Stomach (tissue), 9 donors: ENCODE measurements around the gene DGKQ. TPM values are rescaled to one million over a fixed set of nuclear protein-coding genes. Genes with fewer than 3 reads are reported as not detected.
A peak's percentile ranks its signal among the peaks of the same experiment; 100 is the strongest.

Experiments
- DNase-seq, 2 donors: peaks; one replicate each; pipeline versions ENCODE4 v3.0.0 to v3.0.0-alpha.2; 2013 to 2019
- H3K27ac ChIP-seq, 5 donors: fragments of 200-600 bp in 4 of 5; sonication (generic) in 4 of 5; one replicate each; pipeline ENCODE4 v1.5.1; 2013 to 2019; ENCODE audit warnings: mild to moderate bottlenecking in 1 of 5, moderate library complexity in 1 of 5
- H3K27me3 ChIP-seq, 3 donors: fragments of 200-600 bp; sonication (generic); one replicate each; pipeline ENCODE4 v1.5.1; 2017 to 2019; ENCODE audit warnings: mixed run types in 1 of 3
- H3K36me3 ChIP-seq, 4 donors: fragments of 200-600 bp; sonication (generic); 1 replicate in 3 of 4; 2 replicates in 1 of 4; pipeline ENCODE4 v1.5.1; 2016 to 2019
- H3K4me1 ChIP-seq, 4 donors: fragments of 200-600 bp; sonication (generic); one replicate each; pipeline ENCODE4 v1.5.1; 2016 to 2019
- H3K4me3 ChIP-seq, 4 donors: fragments of 200-600 bp; sonication (generic) in 3 of 4; one replicate each; pipeline ENCODE4 v1.5.1; 2016 to 2019; ENCODE audit warnings: mild to moderate bottlenecking in 1 of 4
- H3K9me3 ChIP-seq, 4 donors: fragments of 200-600 bp; sonication (generic); one replicate each; pipeline ENCODE4 v1.5.1; 2016 to 2019
- CTCF ChIP-seq, 7 experiments: fragments of 450-650 bp in 4 of 7; fragments of 200-600 bp in 3 of 7; sonication (generic) in 3 of 7; IDR thresholded peaks; one replicate each; pipeline ENCODE4 v1.5.1; 2016 to 2019; ENCODE audit warnings: antibody characterized with exemption in 7 of 7, control low read depth in 2 of 7, mild to moderate bottlenecking in 1 of 7
- EP300 ChIP-seq: sonication (generic); formaldehyde crosslinking; IDR thresholded peaks from one replicate; pipeline ENCODE4 v1.6.1; 2017; ENCODE audit warnings: antibody characterized with exemption
- POLR2A ChIP-seq, 4 donors: fragments of 450-650 bp; IDR thresholded peaks; one replicate each; pipeline ENCODE4 v1.6.1; 2016; ENCODE audit warnings: antibody characterized with exemption in 4 of 4, control low read depth in 2 of 4, mild to moderate bottlenecking in 1 of 4, moderate library complexity in 1 of 4
- POLR2AphosphoS5 ChIP-seq, 3 donors: sonication (generic); formaldehyde crosslinking; IDR thresholded peaks; one replicate each; pipeline ENCODE4 v1.6.1; 2016; ENCODE audit warnings: antibody characterized with exemption in 3 of 3
- WGBS, 5 donors: extraction: QIAGEN DNeasy Blood & Tissue Kit in 3 of 5; methylation state at CpG; one replicate each; pipeline versions ENCODE4 v1.1.5 to v1.1.7; 2013 to 2018; 5-methylcytosine and 5-hydroxymethylcytosine counted together
- intact Hi-C: fragments of 100-400 bp; cut with DNase I; formaldehyde crosslinking; loops from one replicate; pipeline ENCODE4 v1.15.1; 2023; ENCODE audit warnings: low total_unique reads
- polyA plus RNA-seq, 3 donors: library from polyadenylated mRNA; stranded (reverse); fragments of 200-250 nt; gene quantifications; one replicate each; pipeline ENCODE4 v1.2.3, GENCODE V29; 2013
- total RNA-seq, 5 donors: library from RNA; depleted of rRNA; stranded (reverse); fragments of >200 nt; gene quantifications; one replicate each; pipeline versions ENCODE4 v1.1.0 to v1.2.3, GENCODE V29; 2014 to 2016
- donor health status: healthy with polysubstance abuse.
- donor health status: Bipolar disorder and iron deficiency.
- donor health status: healthy.

Gene DGKQ
- total and polyA plus RNA-seq, 8 donors: 3.8 to 176 (median 7.3) TPM

DNA sequence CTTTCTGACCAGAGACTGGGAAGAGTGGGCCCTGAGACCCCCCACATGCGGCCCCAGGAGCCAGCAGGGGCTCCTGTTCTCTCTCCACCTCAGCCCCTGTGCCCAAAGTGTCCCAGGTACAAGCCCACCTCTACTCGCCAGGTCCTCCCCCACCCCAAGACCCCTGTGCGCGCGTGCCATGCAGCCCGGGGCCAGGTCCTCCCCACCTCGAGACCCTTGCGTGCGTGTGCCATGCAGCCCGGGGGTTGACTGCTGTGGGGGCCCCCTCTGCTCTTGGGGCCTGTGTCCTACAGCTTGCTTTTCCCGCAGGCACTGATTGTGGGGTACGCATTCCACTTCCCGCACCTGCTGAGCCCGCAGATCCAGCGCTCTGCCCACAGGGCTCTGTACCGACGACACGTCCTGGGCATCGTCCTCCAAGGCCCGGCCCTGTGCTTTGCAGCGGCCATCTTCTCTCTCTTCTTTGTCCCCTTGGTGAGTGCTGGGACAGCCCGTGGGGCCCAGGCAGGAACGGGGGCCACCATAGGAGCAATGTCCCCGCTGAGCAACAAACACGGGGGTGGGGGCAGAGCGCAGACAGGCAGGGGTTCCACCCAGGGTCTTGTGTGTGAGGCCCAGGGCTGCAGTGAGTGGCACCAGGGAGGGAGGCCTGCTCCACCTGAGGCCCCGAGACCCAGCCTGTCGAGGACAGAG, 20.3 kb downstream of the DGKQ start:
- Histone ChIP-seq H3K36me3 (peaks cover 9 to 74% (median 64%) of the 10 kb centered on the region in 4 donors), H3K9me3 (no peaks in the 10 kb centered on the region), H3K27me3 (no peaks in the 10 kb centered on the region), H3K4me3 (no peak overlapping the region), H3K4me1 (no peaks in the 10 kb centered on the region), H3K27ac (no peak overlapping the region)
- TF ChIP-seq POLR2A (IDR thresholded peaks at IDR 0.05) (no peak), POLR2AphosphoS5 (IDR thresholded peaks at IDR 0.05) (no peak), EP300 (no peak), CTCF (IDR thresholded peaks at IDR 0.05) (no peak)
- DNase-seq: no peak
- 94 to 96% (median 94%) methylated on average over 26 to 28 of the region's 28 CpGs for WGBS, 5 donors
- intact Hi-C loops: no loop called here

GRCh38 chr4:951594-952468, 21.5 kb downstream of the DGKQ start:
- Histone ChIP-seq H3K36me3 (peaks cover 9 to 62% (median 52%) of the 10 kb centered on the region in 4 donors), H3K27me3 (no peaks in the 10 kb centered on the region), H3K4me1 (peaks cover 0 to 3% (median under 1%) of the 10 kb centered on the region in 4 donors), H3K4me3 (no peak overlapping the region), H3K27ac (no peak overlapping the region), H3K9me3 (no peaks in the 10 kb centered on the region)
- WGBS, 5 donors: 87 to 91% (median 89%) methylated on average over 9 to 23 of the region's 23 CpGs
- intact Hi-C loops: no loop called here
- peak in 1 of 2 donors; percentile 5 for DNase-seq
- no peak for TF ChIP-seq POLR2A (IDR thresholded peaks at IDR 0.05)
- TF ChIP-seq POLR2AphosphoS5 (IDR thresholded peaks at IDR 0.05): no peak
- TF ChIP-seq EP300: no peak
- TF ChIP-seq CTCF (IDR thresholded peaks at IDR 0.05): no peak

GRCh38 chr4:951186-951585, 22.2 kb downstream of the DGKQ start:
- no peaks in the 10 kb centered on the region for H3K27me3 ChIP-seq
- no peak overlapping the region for H3K27ac ChIP-seq
- no peak for TF ChIP-seq CTCF (IDR thresholded peaks at IDR 0.05)
- TF ChIP-seq POLR2AphosphoS5 (IDR thresholded peaks at IDR 0.05): no peak
- TF ChIP-seq EP300: no peak
- no peak for TF ChIP-seq POLR2A (IDR thresholded peaks at IDR 0.05)
- intact Hi-C loops: no loop called here
- peaks cover 0 to 9% (median 4%) of the 10 kb centered on the region in 4 donors for H3K4me1 ChIP-seq
- no peaks in the 10 kb centered on the region for H3K9me3 ChIP-seq
- no peak overlapping the region for H3K4me3 ChIP-seq
- WGBS, 5 donors: 73 to 90% (median 88%) methylated on average over 6 to 7 of the region's 7 CpGs
- no peak for DNase-seq
- peaks cover 9 to 57% (median 48%) of the 10 kb centered on the region in 4 donors for H3K36me3 ChIP-seq

DNA sequence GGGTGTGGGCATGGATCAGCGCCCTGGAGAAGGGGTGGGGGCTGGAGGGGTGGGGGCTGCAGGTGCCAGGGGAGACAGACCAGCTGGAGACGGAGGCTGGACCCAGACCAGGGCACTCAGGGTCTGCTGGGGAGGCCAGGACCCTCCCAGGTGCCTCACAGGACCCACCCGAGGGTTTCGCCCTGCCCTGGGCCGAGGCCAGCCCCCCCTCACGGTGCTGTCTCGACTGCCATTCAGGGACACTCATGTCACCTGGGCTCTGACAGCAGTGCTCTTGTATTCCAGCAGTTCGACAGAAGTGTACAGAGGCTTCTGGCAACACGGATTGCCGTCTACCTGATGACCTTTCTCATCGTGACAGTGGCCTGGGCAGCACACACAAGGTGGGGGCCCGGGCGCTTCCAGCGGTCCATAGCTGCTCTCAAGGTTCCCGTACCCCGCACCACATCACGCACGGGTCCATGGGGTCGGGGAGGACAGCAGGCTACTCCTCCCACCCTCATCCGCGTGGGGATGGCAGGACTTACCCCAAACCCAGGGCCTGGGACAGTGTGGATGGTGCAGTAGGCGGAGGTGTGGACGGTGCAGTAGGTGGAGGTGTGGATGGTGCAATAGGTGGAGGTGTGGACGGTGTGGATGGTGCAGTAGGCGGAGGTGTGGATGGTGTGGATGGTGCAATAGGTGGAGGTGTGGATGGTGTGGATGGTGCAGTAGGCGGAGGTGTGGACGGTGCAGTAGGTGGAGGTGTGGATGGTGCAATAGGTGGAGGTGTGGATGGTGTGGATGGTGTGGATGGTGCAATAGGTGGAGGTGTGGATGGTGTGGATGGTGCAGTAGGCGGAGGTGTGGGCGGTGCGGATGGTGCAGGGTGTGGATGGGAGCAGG, 23.0 kb downstream of the DGKQ start:
- DNase-seq: no peak
- Histone ChIP-seq H3K27me3 (no peaks in the 10 kb centered on the region), H3K4me1 (peaks cover 0 to 17% (median 4%) of the 10 kb centered on the region in 4 donors), H3K27ac (no peak overlapping the region), H3K36me3 (peaks cover 9 to 49% (median 40%) of the 10 kb centered on the region in 4 donors), H3K9me3 (no peaks in the 10 kb centered on the region), H3K4me3 (no peak overlapping the region)
- 86 to 92% (median 90%) methylated on average over 20 to 30 of the region's 30 CpGs for WGBS, 5 donors
- intact Hi-C loops: no loop called here
- TF ChIP-seq CTCF (IDR thresholded peaks at IDR 0.05) (no peak), POLR2AphosphoS5 (IDR thresholded peaks at IDR 0.05) (no peak), POLR2A (IDR thresholded peaks at IDR 0.05) (no peak), EP300 (no peak)
